Adipose tissue (tissue), 3 donors: ENCODE results near the gene ARL8A. TPM values are rescaled to one million over a fixed set of nuclear protein-coding genes. Genes with fewer than 3 reads are reported as not detected.

Experiments used
- H3K27ac ChIP-seq: one replicate; pipeline ENCODE4 v1.5.1; 2013; ENCODE audit warnings: low read depth, low read length
- WGBS, 3 donors: extraction: QIAGEN DNeasy Blood & Tissue Kit; methylation state at CpG; one replicate each; pipeline ENCODE4 v1.1.7; 2013; 5-methylcytosine and 5-hydroxymethylcytosine counted together
- polyA plus RNA-seq, 3 donors: library from polyadenylated mRNA; stranded (reverse); fragments of 200-250 nt; gene quantifications; one replicate each; pipeline ENCODE4 v1.2.3, GENCODE V29; 2013
- donor health status: healthy with polysubstance abuse.
- donor health status: Bipolar disorder and iron deficiency.
- donor health status: healthy.

The ARL8A gene
- polyA plus RNA-seq, 3 donors = 14.3 to 36.4 (median 31.0) TPM

GRCh38 chr1:202106340-202107254 is 37.9 kb downstream of the ARL8A start:
- no peak overlapping the region for H3K27ac ChIP-seq

DNA sequence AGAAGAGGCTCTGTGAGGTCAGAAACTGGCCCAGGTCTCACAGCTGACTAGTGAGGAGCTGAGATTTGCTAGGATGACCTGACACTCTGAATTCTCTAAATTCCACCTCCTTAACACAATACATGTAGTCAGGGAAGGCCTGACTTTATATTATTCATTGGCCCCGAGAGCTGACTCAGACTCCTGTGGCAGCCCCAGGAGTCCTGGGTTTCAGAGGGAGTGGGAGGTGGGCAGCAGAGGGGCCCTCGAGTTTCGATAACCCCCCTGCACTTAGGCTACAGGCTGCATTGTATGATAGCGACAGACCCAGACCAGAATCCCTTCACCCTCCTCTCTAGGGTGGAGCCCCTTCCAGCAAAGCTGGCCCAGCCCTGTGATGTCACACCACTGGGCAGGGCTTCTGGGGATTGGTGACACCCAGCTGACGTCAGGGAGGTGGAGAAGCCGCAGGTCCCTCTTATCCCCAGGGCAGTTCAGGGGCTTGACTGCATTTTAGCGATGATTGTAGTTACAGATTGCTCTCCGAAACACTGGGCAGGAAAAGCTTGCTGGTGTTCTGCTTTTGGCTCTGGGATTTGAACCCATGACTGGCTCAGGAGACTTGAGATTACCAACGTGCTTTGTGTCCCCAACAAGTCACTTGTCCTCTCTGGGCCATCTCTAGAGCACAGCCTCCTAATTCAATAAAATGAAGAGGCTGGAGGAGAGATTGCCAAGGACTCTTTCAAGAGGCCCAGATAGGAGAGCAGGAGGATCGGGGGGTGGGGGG is 38.8 kb downstream of the ARL8A start:
- H3K27ac ChIP-seq = no peak overlapping the region
- WGBS, 3 donors = 55 to 67% (median 66%) methylated on average over 10 of the region's 10 CpGs

More at GRCh38 chr1:202106340-202107254, 37.9 kb downstream of the ARL8A start:
- 46 to 80% (median 75%) methylated on average over 10 of the region's 10 CpGs for WGBS, 3 donors

DNA sequence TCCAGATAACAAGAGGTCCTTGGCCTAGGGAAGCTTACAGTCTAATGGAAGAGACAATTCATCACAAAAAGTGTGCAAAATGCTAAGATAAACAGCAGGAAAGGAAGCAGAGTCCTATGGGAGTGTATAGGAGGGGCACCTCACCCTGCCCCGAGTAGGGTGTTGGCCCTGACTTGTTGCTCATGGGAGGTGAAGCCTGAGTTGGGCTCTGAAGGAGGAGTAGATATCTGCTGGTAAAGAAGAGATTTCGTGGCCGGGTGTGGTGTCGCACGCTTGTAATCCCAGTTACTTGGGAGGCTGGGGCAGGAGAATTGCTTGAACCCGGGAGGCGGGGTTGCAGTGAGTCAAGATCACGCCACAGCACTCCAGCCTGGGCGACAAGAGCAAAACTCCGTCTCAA is 40.5 kb downstream of the ARL8A start:
- 84 to 98% (median 90%) methylated on average over 10 of the region's 10 CpGs for WGBS, 3 donors

GRCh38 chr1:202101184-202101583 is 43.4 kb downstream of the ARL8A start:
- no peak overlapping the region for H3K27ac ChIP-seq
- 57 to 80% (median 61%) methylated on average over 4 of the region's 4 CpGs for WGBS, 3 donors

More for the DNA sequence above, 40.5 kb downstream of the ARL8A start:
- no peak overlapping the region for H3K27ac ChIP-seq

- 87 to 96% (median 93%) methylated on average over 6 of the region's 6 CpGs for WGBS, 3 donors
Measured at GRCh38 chr1:202093858-202094257, 50.7 kb downstream of the ARL8A start.

DNA sequence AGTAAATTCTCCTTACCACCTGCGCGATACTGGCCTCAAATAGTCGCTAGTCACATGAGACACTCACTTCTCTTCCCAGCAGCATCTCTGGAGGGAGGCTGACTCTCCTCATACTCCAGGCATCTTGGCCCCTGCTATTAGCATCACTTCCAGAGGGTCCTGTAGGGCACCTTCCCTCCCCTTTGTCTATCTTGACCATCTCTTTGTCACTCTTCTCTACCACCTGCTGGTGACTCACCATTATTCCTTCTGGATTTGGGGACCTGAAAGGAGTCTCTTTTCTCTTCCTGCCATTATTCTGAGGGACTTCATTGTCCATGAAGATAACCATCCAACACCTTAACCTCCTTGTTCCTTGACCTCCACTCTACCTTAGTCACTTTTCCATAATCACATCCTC is 53.5 kb downstream of the ARL8A start:
- 92 to 100% (median 95%) methylated on average over 3 of the region's 3 CpGs for WGBS, 3 donors
- no peak overlapping the region for H3K27ac ChIP-seq

More at GRCh38 chr1:202093858-202094257, 50.7 kb downstream of the ARL8A start:
- no peak overlapping the region for H3K27ac ChIP-seq

- H3K27ac ChIP-seq = no peak overlapping the region
- WGBS, 3 donors = 60 to 87% (median 69%) methylated on average over 3 of the region's 3 CpGs
Measured at GRCh38 chr1:202088206-202088605, 56.3 kb downstream of the ARL8A start.

- 52 to 72% (median 60%) methylated on average over 7 of the region's 7 CpGs for WGBS, 3 donors
- H3K27ac ChIP-seq = no peak overlapping the region
Measured at GRCh38 chr1:202086579-202087350, 57.8 kb downstream of the ARL8A start.

- H3K27ac ChIP-seq = no peak overlapping the region
- 47 to 69% (median 56%) methylated on average over 7 of the region's 7 CpGs for WGBS, 3 donors
Measured at GRCh38 chr1:202085682-202086373, 58.7 kb downstream of the ARL8A start.

- 48 to 61% (median 51%) methylated on average over 16 of the region's 16 CpGs for WGBS, 3 donors
- no peak overlapping the region for H3K27ac ChIP-seq
Measured at GRCh38 chr1:202084791-202085681, 59.5 kb downstream of the ARL8A start.

Other genes with a start within 250 kb of the ARL8A start
- gene LMOD1, start 198.2 kb downstream of the ARL8A start, polyA plus RNA-seq = 100 to 1,000 TPM in 1 of 3 donors, 10 to 100 TPM in 1, 1 to 10 TPM in 1; 3.3 to 102 (median 21.8) TPM
- gene TIMM17A, start 189.2 kb downstream of the ARL8A start, polyA plus RNA-seq = 10 to 100 TPM; 19.2 to 44.6 (median 38.0) TPM
- gene RNPEP, start 162.1 kb downstream of the ARL8A start, polyA plus RNA-seq = 10 to 100 TPM; 22.3 to 49.8 (median 29.6) TPM
- gene ELF3, start 134.2 kb downstream of the ARL8A start, polyA plus RNA-seq = 100 to 1,000 TPM in 1 of 3 donors, 10 to 100 TPM in 1, 1 to 10 TPM in 1; 2.2 to 222 (median 16.5) TPM
- gene GPR37L1, start 21.8 kb downstream of the ARL8A start, polyA plus RNA-seq = under 1 TPM in 2 of 3 donors, not detected in 1; 0.01 to 0.03 TPM
- 1 to 10 TPM in 2 of 3 donors, under 1 TPM in 1; 0.47 to 2.9 (median 1.1) TPM for gene PTPN7, start 15.9 kb upstream of the ARL8A start, polyA plus RNA-seq
- gene LGR6, start 49.1 kb upstream of the ARL8A start, polyA plus RNA-seq = 1 to 10 TPM in 1 of 3 donors, under 1 TPM in 2; 0.05 to 1.0 (median 0.28) TPM
- 1 to 10 TPM in 2 of 3 donors, under 1 TPM in 1; 0.59 to 6.4 (median 1.8) TPM for gene UBE2T, start 197.2 kb upstream of the ARL8A start, polyA plus RNA-seq
- 1 to 10 TPM; 2.8 to 9.8 (median 8.1) TPM for gene PPP1R12B, start 204.0 kb upstream of the ARL8A start, polyA plus RNA-seq